Measurements from ENCODE around the gene EML1. TPM values are rescaled to one million over a fixed set of nuclear protein-coding genes. Genes with fewer than 3 reads are reported as not detected.
"Not testable (repeated sequence)": the region's sequence is repeated elsewhere in the genome, so short reads cannot be mapped to it uniquely, and the experiment has no call there.

Gene EML1
- total RNA-seq, 1 experiment from 2014 or later, result 12.0 TPM

DNA sequence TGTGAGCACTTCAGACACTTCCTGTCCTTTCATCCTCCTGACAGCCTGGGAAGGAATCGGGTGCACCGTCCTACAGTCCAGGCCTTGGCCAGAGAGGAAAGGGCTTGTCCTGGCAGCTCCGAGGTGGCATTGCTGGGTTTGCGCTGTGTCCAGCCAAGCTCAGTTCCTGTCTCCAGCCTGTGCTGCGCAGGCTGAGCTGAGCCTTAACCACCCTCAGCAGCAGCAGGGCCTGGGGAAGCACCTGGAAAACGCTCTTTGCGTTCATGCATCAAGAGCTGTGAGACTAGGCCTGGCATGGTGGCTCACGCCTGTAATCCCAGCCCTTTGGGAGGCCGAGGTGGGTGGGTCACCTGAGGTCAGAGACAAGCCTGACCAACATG, 33.7 kb upstream of the EML1 start:
- TF ChIP-seq EZH2phosphoT487 (IDR thresholded peaks at IDR 0.05; ENCODE audit: borderline replicate concordance, low read length) (no peak), EZH2 (IDR thresholded peaks at IDR 0.05; ENCODE audit: low read length, unreplicated experiment) (no peak)
- TF ChIP-seq, protein P1, sequence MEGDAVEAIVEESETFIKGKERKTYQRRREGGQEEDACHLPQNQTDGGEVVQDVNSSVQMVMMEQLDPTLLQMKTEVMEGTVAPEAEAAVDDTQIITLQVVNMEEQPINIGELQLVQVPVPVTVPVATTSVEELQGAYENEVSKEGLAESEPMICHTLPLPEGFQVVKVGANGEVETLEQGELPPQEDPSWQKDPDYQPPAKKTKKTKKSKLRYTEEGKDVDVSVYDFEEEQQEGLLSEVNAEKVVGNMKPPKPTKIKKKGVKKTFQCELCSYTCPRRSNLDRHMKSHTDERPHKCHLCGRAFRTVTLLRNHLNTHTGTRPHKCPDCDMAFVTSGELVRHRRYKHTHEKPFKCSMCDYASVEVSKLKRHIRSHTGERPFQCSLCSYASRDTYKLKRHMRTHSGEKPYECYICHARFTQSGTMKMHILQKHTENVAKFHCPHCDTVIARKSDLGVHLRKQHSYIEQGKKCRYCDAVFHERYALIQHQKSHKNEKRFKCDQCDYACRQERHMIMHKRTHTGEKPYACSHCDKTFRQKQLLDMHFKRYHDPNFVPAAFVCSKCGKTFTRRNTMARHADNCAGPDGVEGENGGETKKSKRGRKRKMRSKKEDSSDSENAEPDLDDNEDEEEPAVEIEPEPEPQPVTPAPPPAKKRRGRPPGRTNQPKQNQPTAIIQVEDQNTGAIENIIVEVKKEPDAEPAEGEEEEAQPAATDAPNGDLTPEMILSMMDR (conservative IDR thresholded peaks at IDR 0.05; ENCODE audit: low read depth, low read length), result no peak
- H3K9ac ChIP-seq (ENCODE audit: low read length), result no peak overlapping the region
- H3K9me2 ChIP-seq (replicated peaks; ENCODE audit: low read length), result no peaks in the 10 kb centered on the region
- no peaks in the 10 kb centered on the region for H4K20me1 ChIP-seq (ENCODE audit: low read length)
- intact Hi-C loops (cut with micrococcal nuclease), result no loop called here
- H3K27me3 ChIP-seq (ENCODE audit: low read length), result no peaks in the 10 kb centered on the region
- no peaks in the 10 kb centered on the region for H3K79me2 ChIP-seq (ENCODE audit: low read length)
- H3K9me3 ChIP-seq (ENCODE audit: low read length), result no peaks in the 10 kb centered on the region
- no TSS peak for BruUV-seq (replicated peaks)
- no peaks in the 10 kb centered on the region for H3F3A ChIP-seq (ENCODE audit: low read length, unreplicated experiment)
- H3K4me1 ChIP-seq (ENCODE audit: insufficient read depth, low read length), result peaks cover 44% of the 10 kb centered on the region
- no peak overlapping the region for H3K27ac ChIP-seq (ENCODE audit: low read length)
- ATAC-seq, result no peak
- no peak overlapping the region for H3K4me3 ChIP-seq (ENCODE audit: low read length)
- H3K36me3 ChIP-seq (ENCODE audit: low read depth, low read length), result no peaks in the 10 kb centered on the region
- no peak for DNase-seq
- POLR2A ChIA-PET (ENCODE audit: unreplicated experiment), result interaction anchor here (0.6 kb wide), 1 partner anchor 276 kb away, joined by 4 read pairs; no protein-coding TSS in a partner anchor
- no peak overlapping the region for H2AFZ ChIP-seq (ENCODE audit: low read length)
- CTCF ChIA-PET, result no interaction called here
- no peak overlapping the region for H3K4me2 ChIP-seq (ENCODE audit: low read length)

DNA sequence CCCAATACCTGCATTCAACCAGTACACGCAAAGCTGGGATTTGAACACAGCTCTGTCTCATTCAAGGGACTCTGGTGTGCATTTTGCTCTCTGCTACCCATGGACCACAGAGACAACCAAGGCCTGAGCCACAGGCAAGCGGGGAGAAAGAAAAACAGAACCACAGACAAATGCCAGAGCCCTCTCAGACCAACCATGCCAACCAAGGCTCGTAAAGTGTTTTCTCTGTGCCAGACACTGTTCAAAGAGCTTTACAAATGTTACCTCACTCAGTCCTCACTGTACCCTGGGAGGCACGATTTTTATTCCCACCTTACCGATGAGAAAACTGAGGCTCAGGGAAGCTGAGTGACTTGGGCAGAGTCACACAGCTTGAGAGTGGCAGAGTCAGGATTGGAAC, 32.4 kb upstream of the EML1 start:
- no peak overlapping the region for H3K4me3 ChIP-seq (ENCODE audit: low read length)
- no peak overlapping the region for H3K4me2 ChIP-seq (ENCODE audit: low read length)
- peaks cover 31% of the 10 kb centered on the region for H3K4me1 ChIP-seq (ENCODE audit: insufficient read depth, low read length)
- no peaks in the 10 kb centered on the region for H3F3A ChIP-seq (ENCODE audit: low read length, unreplicated experiment)
- no peak overlapping the region for H2AFZ ChIP-seq (ENCODE audit: low read length)
- H3K79me2 ChIP-seq (ENCODE audit: low read length), result no peaks in the 10 kb centered on the region
- H3K9me2 ChIP-seq (replicated peaks; ENCODE audit: low read length), result no peaks in the 10 kb centered on the region
- TF ChIP-seq EZH2 (IDR thresholded peaks at IDR 0.05; ENCODE audit: low read length, unreplicated experiment) (no peak), EZH2phosphoT487 (IDR thresholded peaks at IDR 0.05; ENCODE audit: borderline replicate concordance, low read length) (no peak)
- TF ChIP-seq, protein P1 (conservative IDR thresholded peaks at IDR 0.05; ENCODE audit: low read depth, low read length), result no peak
- H3K9ac ChIP-seq (ENCODE audit: low read length), result no peak overlapping the region
- POLR2A ChIA-PET (ENCODE audit: unreplicated experiment), result no interaction called here
- intact Hi-C loops (cut with micrococcal nuclease), result no loop called here
- no peak for DNase-seq
- ATAC-seq, result no peak
- no peaks in the 10 kb centered on the region for H3K36me3 ChIP-seq (ENCODE audit: low read depth, low read length)
- H3K27me3 ChIP-seq (ENCODE audit: low read length), result no peaks in the 10 kb centered on the region
- H3K27ac ChIP-seq (ENCODE audit: low read length), result no peak overlapping the region
- no peaks in the 10 kb centered on the region for H3K9me3 ChIP-seq (ENCODE audit: low read length)
- H4K20me1 ChIP-seq (ENCODE audit: low read length), result no peaks in the 10 kb centered on the region
- CTCF ChIA-PET, result no interaction called here
- no TSS peak for BruUV-seq (replicated peaks)

DNA sequence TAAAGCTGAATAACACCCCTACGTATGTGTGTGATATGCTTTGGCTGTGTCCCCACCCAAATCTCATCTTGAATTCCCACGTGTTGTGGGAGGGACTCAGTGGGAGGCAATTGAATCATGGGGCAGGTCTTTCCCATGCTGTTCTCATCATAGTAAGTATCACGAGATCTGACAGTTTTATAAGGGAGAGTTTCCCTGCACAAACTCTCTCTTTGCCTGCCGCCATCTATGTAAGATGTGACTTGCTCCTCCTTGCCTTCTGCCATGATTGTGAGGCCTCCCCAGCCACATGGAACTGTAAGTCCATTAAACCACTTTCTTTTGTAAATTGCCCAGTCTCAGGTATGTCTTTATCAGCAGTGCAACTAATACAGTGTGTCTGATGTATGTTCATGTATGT, 30.3 kb upstream of the EML1 start:
- intact Hi-C loops (cut with micrococcal nuclease); DNase-seq; POLR2A ChIA-PET (ENCODE audit: unreplicated experiment); H3F3A ChIP-seq (ENCODE audit: low read length, unreplicated experiment); H3K36me3 ChIP-seq (ENCODE audit: low read depth, low read length); H3K27me3 ChIP-seq (ENCODE audit: low read length); H3K9ac ChIP-seq (ENCODE audit: low read length); H4K20me1 ChIP-seq (ENCODE audit: low read length); H3K4me2 ChIP-seq (ENCODE audit: low read length); H3K9me2 ChIP-seq (replicated peaks; ENCODE audit: low read length); ATAC-seq; H2AFZ ChIP-seq (ENCODE audit: low read length); BruUV-seq (replicated peaks); H3K4me3 ChIP-seq (ENCODE audit: low read length); CTCF ChIA-PET; H3K27ac ChIP-seq (ENCODE audit: low read length); H3K79me2 ChIP-seq (ENCODE audit: low read length); H3K9me3 ChIP-seq (ENCODE audit: low read length): not testable (repeated sequence)
- H3K4me1 ChIP-seq (ENCODE audit: insufficient read depth, low read length), result peaks cover 13% of the 10 kb centered on the region

All from PC-3 (cell line).